Testis (tissue), 3 donors: Measurements from ENCODE around the gene FARS2. TPM values are rescaled to one million over a fixed set of nuclear protein-coding genes. Genes with fewer than 3 reads are reported as not detected.

ENCODE experiments used
- DNase-seq: peaks from one replicate; pipeline ENCODE4 v3.0.0-alpha.2; 2019
- H3K27ac ChIP-seq, 2 donors: fragments of 200-600 bp; sonication (generic); one replicate each; pipeline ENCODE4 v1.5.1; 2019
- H3K27me3 ChIP-seq: fragments of 200-600 bp; sonication (generic); one replicate; pipeline ENCODE4 v1.5.1; 2019
- H3K36me3 ChIP-seq: fragments of 200-600 bp; sonication (generic); one replicate; pipeline ENCODE4 v1.5.1; 2017; ENCODE audit warnings: low read depth; ENCODE audit errors: missing control alignments
- H3K4me1 ChIP-seq: fragments of 200-600 bp; sonication (generic); one replicate; pipeline ENCODE4 v1.5.1; 2019
- H3K4me3 ChIP-seq, 2 donors: fragments of 200-600 bp; sonication (generic); one replicate each; pipeline ENCODE4 v1.5.1; 2017 to 2019
- H3K9me3 ChIP-seq: fragments of 200-600 bp; sonication (generic); one replicate; pipeline ENCODE4 v1.5.1; 2017
- CTCF ChIP-seq, 3 experiments: fragments of 450-650 bp in 2 of 3; fragments of 200-600 bp in 1 of 3; sonication (generic) in 1 of 3; IDR thresholded peaks; one replicate each; pipeline ENCODE4 v1.5.1; 2016 to 2019; ENCODE audit warnings: antibody characterized with exemption in 3 of 3, mild to moderate bottlenecking in 2 of 3, moderate library complexity in 1 of 3
- POLR2A ChIP-seq: fragments of 450-650 bp; IDR thresholded peaks from one replicate; pipeline ENCODE4 v1.6.1; 2017; ENCODE audit warnings: antibody characterized with exemption, mild to moderate bottlenecking, moderate library complexity
- WGBS, 2 donors: methylation state at CpG; one replicate each; pipeline ENCODE4 v1.1.5; 2018; 5-methylcytosine and 5-hydroxymethylcytosine counted together
- intact Hi-C: fragments of 100-400 bp; cut with DNase I; formaldehyde crosslinking; loops from one replicate; pipeline ENCODE4 v1.15.1; 2023; ENCODE audit warnings: low total_unique reads
- polyA plus RNA-seq: library from polyadenylated mRNA; stranded (reverse); fragments of 350-450 nt; fragmentation: Illumina TruSeq; extraction: RNeasy Lipid Tissue Mini Kit (QIAGEN cat#74804); gene quantifications from one replicate; pipeline ENCODE4 v1.2.3, GENCODE V29; 2014; ENCODE audit warnings: low read depth, low replicate concordance; ENCODE audit not compliant: insufficient read depth
- total RNA-seq, 2 donors: library from RNA; depleted of rRNA; stranded (reverse); fragments of >200 nt; gene quantifications; one replicate each; pipeline ENCODE4 v1.2.3, GENCODE V29; 2016

The FARS2 gene
- total and polyA plus RNA-seq, 3 donors from 2014 or later: 15.4 to 26.8 (median 22.1) TPM

GRCh38 chr6:5624256-5624655 is 362.9 kb downstream of the FARS2 start:
- whole genome bisulfite sequencing, 2 donors: 86 to 90% methylated on average over 6 of the region's 6 CpGs
- Histone ChIP-seq H3K27me3 (no peaks in the 10 kb centered on the region), H3K4me1 (no peaks in the 10 kb centered on the region), H3K27ac (no peak overlapping the region), H3K4me3 (no peak overlapping the region), H3K36me3 (no peaks in the 10 kb centered on the region), H3K9me3 (no peaks in the 10 kb centered on the region)
- intact Hi-C loops: no loop called here
- no peak for DNase-seq
- no peak for TF ChIP-seq POLR2A
- no peak for TF ChIP-seq CTCF (IDR thresholded peaks at IDR 0.05)

- no peak overlapping the region for H3K4me3 ChIP-seq
- no peaks in the 10 kb centered on the region for H3K9me3 ChIP-seq
- intact Hi-C loops: no loop called here
- H3K27ac ChIP-seq: no peak overlapping the region
- TF ChIP-seq POLR2A (no peak), CTCF (IDR thresholded peaks at IDR 0.05) (no peak)
- WGBS, 2 donors: 87 to 92% methylated on average over 7 of the region's 7 CpGs
- no peaks in the 10 kb centered on the region for H3K27me3 ChIP-seq
- no peaks in the 10 kb centered on the region for H3K4me1 ChIP-seq
- no peak for DNase-seq
- no peaks in the 10 kb centered on the region for H3K36me3 ChIP-seq
These were observed 365.6 kb downstream of the FARS2 start for GRCh38 chr6:5626727-5627426.

GRCh38 chr6:5630636-5631035 is 369.3 kb downstream of the FARS2 start:
- intact Hi-C loops: no loop called here

GRCh38 chr6:5632348-5632935 is 371.1 kb downstream of the FARS2 start:
- 79 to 82% methylated on average over 7 of the region's 7 CpGs for WGBS, 2 donors
- Histone ChIP-seq H3K9me3 (no peaks in the 10 kb centered on the region), H3K27me3 (no peaks in the 10 kb centered on the region), H3K27ac (no peak overlapping the region), H3K4me3 (no peak overlapping the region), H3K4me1 (no peaks in the 10 kb centered on the region), H3K36me3 (no peaks in the 10 kb centered on the region)
- DNase-seq: no peak
- TF ChIP-seq CTCF (IDR thresholded peaks at IDR 0.05): no peak
- TF ChIP-seq POLR2A: no peak
- intact Hi-C loops: no loop called here

More at GRCh38 chr6:5630636-5631035, 369.3 kb downstream of the FARS2 start:
- H3K27me3 ChIP-seq: no peaks in the 10 kb centered on the region
- no peak for TF ChIP-seq CTCF (IDR thresholded peaks at IDR 0.05)
- no peak for TF ChIP-seq POLR2A
- no peaks in the 10 kb centered on the region for H3K9me3 ChIP-seq
- H3K27ac ChIP-seq: no peak overlapping the region
- no peak overlapping the region for H3K4me3 ChIP-seq
- 94 to 95% methylated on average over 5 of the region's 5 CpGs for WGBS, 2 donors
- DNase-seq: no peak
- no peaks in the 10 kb centered on the region for H3K36me3 ChIP-seq
- H3K4me1 ChIP-seq: no peaks in the 10 kb centered on the region

GRCh38 chr6:5634525-5634924 is 373.2 kb downstream of the FARS2 start:
- Histone ChIP-seq H3K27me3 (no peaks in the 10 kb centered on the region), H3K4me1 (no peaks in the 10 kb centered on the region), H3K27ac (no peak overlapping the region), H3K36me3 (no peaks in the 10 kb centered on the region), H3K4me3 (no peak overlapping the region), H3K9me3 (no peaks in the 10 kb centered on the region)
- no peak for DNase-seq
- intact Hi-C loops: no loop called here
- TF ChIP-seq POLR2A: no peak
- TF ChIP-seq CTCF (IDR thresholded peaks at IDR 0.05): no peak
- 86 to 90% methylated on average over 4 of the region's 4 CpGs for WGBS, 2 donors
